Measurements from ENCODE around the gene RERE.

DNA sequence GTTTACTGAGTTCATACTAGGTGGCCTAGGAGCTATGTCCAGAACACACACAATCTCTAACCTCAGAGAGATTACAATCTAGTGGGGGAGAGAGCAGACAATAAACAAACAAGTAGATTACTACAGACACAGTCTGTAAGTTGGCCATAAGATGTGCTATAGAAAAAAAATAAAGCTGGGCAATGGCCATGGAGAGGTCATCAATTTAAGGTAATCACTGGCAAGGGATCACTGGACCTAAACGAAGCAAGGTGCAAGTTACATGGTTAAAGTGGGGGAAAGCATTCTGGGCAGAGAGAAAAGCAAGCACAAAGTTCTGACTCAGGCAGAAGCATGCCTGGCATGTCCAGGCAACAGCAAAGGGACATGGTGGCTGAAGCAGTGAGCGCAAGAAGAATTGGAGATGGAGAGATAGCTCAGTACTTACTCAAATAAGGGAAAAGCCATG lies 147.0 kb downstream of the RERE start:
- TF ChIP-seq, protein P1, sequence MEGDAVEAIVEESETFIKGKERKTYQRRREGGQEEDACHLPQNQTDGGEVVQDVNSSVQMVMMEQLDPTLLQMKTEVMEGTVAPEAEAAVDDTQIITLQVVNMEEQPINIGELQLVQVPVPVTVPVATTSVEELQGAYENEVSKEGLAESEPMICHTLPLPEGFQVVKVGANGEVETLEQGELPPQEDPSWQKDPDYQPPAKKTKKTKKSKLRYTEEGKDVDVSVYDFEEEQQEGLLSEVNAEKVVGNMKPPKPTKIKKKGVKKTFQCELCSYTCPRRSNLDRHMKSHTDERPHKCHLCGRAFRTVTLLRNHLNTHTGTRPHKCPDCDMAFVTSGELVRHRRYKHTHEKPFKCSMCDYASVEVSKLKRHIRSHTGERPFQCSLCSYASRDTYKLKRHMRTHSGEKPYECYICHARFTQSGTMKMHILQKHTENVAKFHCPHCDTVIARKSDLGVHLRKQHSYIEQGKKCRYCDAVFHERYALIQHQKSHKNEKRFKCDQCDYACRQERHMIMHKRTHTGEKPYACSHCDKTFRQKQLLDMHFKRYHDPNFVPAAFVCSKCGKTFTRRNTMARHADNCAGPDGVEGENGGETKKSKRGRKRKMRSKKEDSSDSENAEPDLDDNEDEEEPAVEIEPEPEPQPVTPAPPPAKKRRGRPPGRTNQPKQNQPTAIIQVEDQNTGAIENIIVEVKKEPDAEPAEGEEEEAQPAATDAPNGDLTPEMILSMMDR (IDR thresholded peaks at IDR 0.05): no peak
- TF ChIP-seq POLR2A (IDR thresholded peaks at IDR 0.05): no peak

All from adrenal gland (tissue), 5 donors.